GM23338 (cell line): ENCODE measurements around the gene GPR35. TPM values are rescaled to one million over a fixed set of nuclear protein-coding genes. Genes with fewer than 3 reads are reported as not detected.

Experiments
- ATAC-seq: fragments of 200-7000 bp; cut with Tn5 transposase; 3 replicates; pipeline ENCODE4 v1.9.1; 2020
- DNase-seq: peaks from one replicate; pipeline ENCODE4 v3.0.0-alpha.2; 2015; ENCODE audit warnings: low spot score
- H2AFZ ChIP-seq: fragments of 200-600 bp; sonication (generic); 2 replicates; pipeline ENCODE4 v1.8.0; 2016; ENCODE audit warnings: antibody characterized with exemption, mild to moderate bottlenecking, moderate library complexity
- H3F3A ChIP-seq: fragments of 200-600 bp; sonication (generic); replicated peaks from 2 replicates; pipeline ENCODE4 v1.8.0; 2017; ENCODE audit warnings: antibody characterized with exemption, mixed run types, low read depth
- H3K27ac ChIP-seq: fragments of 200-600 bp; sonication (generic); 2 replicates; pipeline ENCODE4 v1.6.1; 2016; ENCODE audit warnings: low read depth
- H3K27me3 ChIP-seq: fragments of 200-600 bp; sonication (generic); 2 replicates; pipeline ENCODE4 v1.8.0; 2016; ENCODE audit warnings: mild to moderate bottlenecking, mixed run types, moderate library complexity; ENCODE audit not compliant: insufficient read depth
- H3K36me3 ChIP-seq: fragments of 200-600 bp; sonication (generic); 2 replicates; pipeline ENCODE4 v1.8.0; 2016; ENCODE audit warnings: mild to moderate bottlenecking; ENCODE audit not compliant: insufficient read depth
- H3K4me1 ChIP-seq: fragments of 200-600 bp; sonication (generic); 2 replicates; pipeline ENCODE4 v1.8.0; 2016; ENCODE audit warnings: mild to moderate bottlenecking, moderate library complexity; ENCODE audit not compliant: insufficient read depth
- H3K4me2 ChIP-seq: fragments of 200-600 bp; sonication (generic); 2 replicates; pipeline ENCODE4 v1.7.1; 2017; ENCODE audit warnings: mixed run types
- H3K4me3 ChIP-seq: fragments of 200-600 bp; sonication (generic); 2 replicates; pipeline ENCODE4 v1.6.1; 2016; ENCODE audit warnings: mixed run types
- H3K79me2 ChIP-seq: fragments of 200-600 bp; sonication (generic); replicated peaks from 2 replicates; pipeline ENCODE4 v1.8.0; 2017; ENCODE audit warnings: mild to moderate bottlenecking; ENCODE audit not compliant: insufficient read depth
- H3K9me2 ChIP-seq: fragments of 200-600 bp; sonication (generic); 2 replicates; pipeline ENCODE4 v1.8.0; 2017; ENCODE audit not compliant: insufficient read depth
- H4K20me1 ChIP-seq: fragments of 200-600 bp; sonication (generic); replicated peaks from 2 replicates; pipeline ENCODE4 v1.8.0; 2017; ENCODE audit warnings: mild to moderate bottlenecking; ENCODE audit not compliant: insufficient read depth
- H3K27ac Mint-ChIP-seq: 2 replicates; pipeline ENCODE4 v1.8.0; 2020; ENCODE audit warnings: inconsistent platforms, mild to moderate bottlenecking, moderate library complexity, mixed read lengths
- H3K27me3 Mint-ChIP-seq: 3 replicates; pipeline ENCODE4 v1.8.0; 2022; ENCODE audit warnings: low read depth, mild to moderate bottlenecking, moderate library complexity, mixed read lengths, inconsistent platforms; ENCODE audit not compliant: insufficient read depth, poor library complexity
- H3K36me3 Mint-ChIP-seq: 3 replicates; pipeline ENCODE4 v1.8.0; 2021; ENCODE audit warnings: low read depth, mild to moderate bottlenecking, inconsistent platforms, moderate library complexity, mixed read lengths
- H3K4me1 Mint-ChIP-seq: 3 replicates; pipeline ENCODE4 v1.8.0; 2020; ENCODE audit warnings: mild to moderate bottlenecking, inconsistent platforms, mixed read lengths
- H3K4me3 Mint-ChIP-seq: 3 replicates; pipeline ENCODE4 v1.8.0; 2021; ENCODE audit warnings: moderate library complexity, mild to moderate bottlenecking, inconsistent platforms, mixed read lengths
- H3K9me3 Mint-ChIP-seq: 3 replicates; pipeline ENCODE4 v1.8.0; 2020; ENCODE audit warnings: moderate library complexity, mild to moderate bottlenecking, inconsistent platforms, mixed read lengths
- CREB1 ChIP-seq: fragments of 250-450 bp; sonication (Bioruptor Pico); IDR thresholded peaks from 2 replicates; pipeline ENCODE4 v1.5.0; 2020; ENCODE audit warnings: low read depth, mild to moderate bottlenecking, moderate library complexity
- CTCF ChIP-seq, 2 experiments: fragments of 200-600 bp in 1 of 2; sonication (generic) in 1 of 2; conservative IDR thresholded peaks; 2 replicates each; pipeline versions ENCODE4 v1.5.1 to v1.6.1; 2016 to 2017; ENCODE audit warnings: antibody characterized with exemption in 2 of 2, low read depth in 2 of 2, mild to moderate bottlenecking in 2 of 2, moderate library complexity in 1 of 2
- ETS1 ChIP-seq: IDR thresholded peaks from 2 replicates; pipeline ENCODE4 v1.6.1; 2016; ENCODE audit warnings: antibody characterized with exemption
- EZH2 ChIP-seq: fragments of 200-600 bp; sonication (generic); IDR thresholded peaks from one replicate; pipeline ENCODE4 v1.8.0; 2017; ENCODE audit warnings: antibody characterized with exemption, mild to moderate bottlenecking, low read depth; ENCODE audit not compliant: unreplicated experiment
- JUNB ChIP-seq: IDR thresholded peaks from one replicate; pipeline ENCODE4 v1.6.1; 2016; ENCODE audit warnings: antibody characterized with exemption; ENCODE audit not compliant: unreplicated experiment
- NANOG ChIP-seq: IDR thresholded peaks from 2 replicates; pipeline ENCODE4 v1.6.1; 2016; ENCODE audit warnings: antibody characterized with exemption, borderline replicate concordance
- POLR2AphosphoS5 ChIP-seq: IDR thresholded peaks from 2 replicates; pipeline ENCODE4 v1.6.1; 2016; ENCODE audit warnings: antibody characterized with exemption, low read depth
- REST ChIP-seq: IDR thresholded peaks from one replicate; pipeline ENCODE4 v1.6.1; 2018; ENCODE audit warnings: antibody characterized with exemption; ENCODE audit not compliant: unreplicated experiment
- STAT1 ChIP-seq: IDR thresholded peaks from one replicate; pipeline ENCODE4 v1.6.1; 2016; ENCODE audit warnings: antibody characterized with exemption; ENCODE audit not compliant: unreplicated experiment
- ZNF114 ChIP-seq: fragments of 250-450 bp; sonication (Bioruptor Pico); IDR thresholded peaks from 2 replicates; pipeline ENCODE4 v1.5.0; 2020; ENCODE audit warnings: mild to moderate bottlenecking, moderate library complexity
- ZNF331 ChIP-seq: fragments of 250-450 bp; sonication (Bioruptor Pico); IDR thresholded peaks from 2 replicates; pipeline ENCODE4 v1.5.0; 2020; ENCODE audit warnings: low read depth, mild to moderate bottlenecking, moderate library complexity
- polyA plus RNA-seq: library from polyadenylated mRNA; unstranded; fragments of >200 nt; fragmentation: Nextera tagmentation; extraction: Ambion mirVana; gene quantifications from 2 replicates; pipeline ENCODE4 v1.2.1, GENCODE V29; 2016
- total RNA-seq: library from RNA; depleted of rRNA; stranded (reverse); fragments of >200 nt; shearing (Covaris generic); gene quantifications from 2 replicates; pipeline ENCODE4 v1.2.3, GENCODE V29; 2014

The GPR35 gene
- total and polyA plus RNA-seq, 2 experiments from 2014 or later = not detected

- TF ChIP-seq ZNF331 (CRISPR knock-in tag) = no peak
- TF ChIP-seq JUNB = no peak
- no peak for TF ChIP-seq CTCF (conservative IDR thresholded peaks at IDR 0.05; ENCODE audit: low read depth in 2 of 2)
- TF ChIP-seq CREB1 (CRISPR knock-in tag) = no peak
- no peak for TF ChIP-seq POLR2AphosphoS5
- TF ChIP-seq NANOG = no peak
Measured at GRCh38 chr2:240649331-240649730, 24.1 kb downstream of the GPR35 start (continued).

- Histone ChIP-seq H3K27ac (no peak overlapping the region), H3K4me3 (no peak overlapping the region), H3K27me3 (no peaks in the 10 kb centered on the region), H3K36me3 (no peaks in the 10 kb centered on the region), H3K4me2 (no peak overlapping the region), H3K4me1 (no peaks in the 10 kb centered on the region), H2AFZ (no peak overlapping the region), H3F3A (no peaks in the 10 kb centered on the region), H3K79me2 (no peaks in the 10 kb centered on the region), H4K20me1 (no peaks in the 10 kb centered on the region), H3K9me2 (no peaks in the 10 kb centered on the region)
- Mint-ChIP-seq H3K27me3 (peaks cover 18% of the 10 kb centered on the region), H3K4me1 (peaks cover 10% of the 10 kb centered on the region), H3K36me3 (no peaks in the 10 kb centered on the region), H3K4me3 (no peak overlapping the region), H3K27ac (no peak overlapping the region), H3K9me3 (no peaks in the 10 kb centered on the region; the same call in 1 of the 3 replicates)
- DNase-seq = no peak
- no peak for TF ChIP-seq ZNF114 (CRISPR knock-in tag)
- TF ChIP-seq POLR2AphosphoS5 = no peak
- no peak for ATAC-seq
Measured at GRCh38 chr2:240650254-240650965, 25.1 kb downstream of the GPR35 start.

- Histone ChIP-seq H4K20me1 (no peaks in the 10 kb centered on the region), H3K36me3 (no peaks in the 10 kb centered on the region), H3K4me3 (no peak overlapping the region), H3K27me3 (no peaks in the 10 kb centered on the region), H3K27ac (no peak overlapping the region), H3K4me1 (no peaks in the 10 kb centered on the region), H3K79me2 (no peaks in the 10 kb centered on the region), H3K4me2 (no peak overlapping the region), H3F3A (no peaks in the 10 kb centered on the region), H3K9me2 (no peaks in the 10 kb centered on the region), H2AFZ (no peak overlapping the region)
- no peaks in the 10 kb centered on the region for H3K36me3 Mint-ChIP-seq
- DNase-seq (no peak), ATAC-seq (no peak)
- peaks cover 10% of the 10 kb centered on the region for H3K4me1 Mint-ChIP-seq
- H3K27ac Mint-ChIP-seq = no peak overlapping the region
- H3K4me3 Mint-ChIP-seq = no peak overlapping the region
- no peaks in the 10 kb centered on the region; the same call in 1 of the 3 replicates for H3K9me3 Mint-ChIP-seq
- peaks cover 16% of the 10 kb centered on the region for H3K27me3 Mint-ChIP-seq
- TF ChIP-seq CREB1 (CRISPR knock-in tag) (no peak), NANOG (no peak), CTCF (conservative IDR thresholded peaks at IDR 0.05; ENCODE audit: low read depth in 2 of 2) (no peak), STAT1 (no peak), JUNB (no peak), REST (no peak), EZH2 (no peak), ETS1 (no peak)
Measured at GRCh38 chr2:240651185-240651584, 25.9 kb downstream of the GPR35 start.
